CD4-positive, alpha-beta T cell treated with Interleukin-15 for 1 hour (primary cell): ENCODE results near the gene MEIS1.

Source experiments
- DNase-seq: peaks from one replicate; pipeline ENCODE4 v3.0.0-alpha.2; 2020

The MEIS1 gene

GRCh38 chr2:66445076-66445924, 10.4 kb downstream of the MEIS1 start:
- no peak for DNase-seq

DNA sequence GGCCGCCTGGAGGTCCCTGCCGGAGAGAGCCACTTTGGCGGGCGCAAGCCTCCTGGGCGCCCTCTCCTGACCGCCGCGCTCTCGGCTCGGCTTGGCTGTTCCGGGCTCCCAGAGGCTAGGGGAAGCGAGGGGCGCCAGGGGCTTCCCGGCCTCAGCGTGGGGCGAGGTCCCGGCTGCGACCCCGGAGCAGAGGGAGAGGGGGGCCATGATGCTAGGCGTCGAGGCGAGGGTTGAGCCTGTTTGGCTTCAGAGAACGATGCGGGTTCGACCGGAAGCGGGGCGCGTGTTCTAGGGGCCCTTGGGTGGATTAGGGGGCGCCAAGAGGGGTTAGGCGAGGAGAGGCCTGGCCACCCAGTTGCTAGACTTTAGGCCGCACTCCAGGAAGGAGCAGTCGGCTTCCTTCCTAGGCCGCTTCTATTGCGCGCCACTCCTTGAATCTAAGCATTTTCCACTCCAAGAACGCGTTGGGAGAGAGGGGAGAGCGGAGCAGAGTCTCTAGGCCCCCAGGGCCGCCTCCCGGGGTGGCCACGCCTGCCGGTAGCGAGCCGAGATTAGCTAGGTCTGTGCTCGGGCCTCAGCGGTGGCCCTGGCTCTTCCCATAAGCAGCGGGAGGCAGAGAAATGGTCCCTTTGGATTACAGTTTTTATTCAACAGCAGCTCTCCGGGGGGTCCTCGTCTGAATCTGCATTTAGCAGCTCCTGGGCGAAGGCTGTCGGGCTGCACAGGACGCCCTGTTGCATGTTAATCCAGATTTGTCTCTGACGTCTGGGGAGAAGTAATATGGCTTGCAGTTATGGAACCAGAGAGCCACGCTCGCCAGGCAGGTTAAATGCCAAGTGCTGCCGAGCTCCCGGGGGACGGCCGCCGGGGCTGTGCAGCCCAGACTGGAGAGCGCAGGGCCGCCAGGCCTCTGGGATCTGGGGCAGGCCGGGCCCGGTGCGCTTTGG, 11.3 kb downstream of the MEIS1 start:
- no peak for DNase-seq

- no peak for DNase-seq
These were observed 12.0 kb downstream of the MEIS1 start for GRCh38 chr2:66446941-66447340.

GRCh38 chr2:66447677-66448076, 12.8 kb downstream of the MEIS1 start:
- DNase-seq, result no peak

DNA sequence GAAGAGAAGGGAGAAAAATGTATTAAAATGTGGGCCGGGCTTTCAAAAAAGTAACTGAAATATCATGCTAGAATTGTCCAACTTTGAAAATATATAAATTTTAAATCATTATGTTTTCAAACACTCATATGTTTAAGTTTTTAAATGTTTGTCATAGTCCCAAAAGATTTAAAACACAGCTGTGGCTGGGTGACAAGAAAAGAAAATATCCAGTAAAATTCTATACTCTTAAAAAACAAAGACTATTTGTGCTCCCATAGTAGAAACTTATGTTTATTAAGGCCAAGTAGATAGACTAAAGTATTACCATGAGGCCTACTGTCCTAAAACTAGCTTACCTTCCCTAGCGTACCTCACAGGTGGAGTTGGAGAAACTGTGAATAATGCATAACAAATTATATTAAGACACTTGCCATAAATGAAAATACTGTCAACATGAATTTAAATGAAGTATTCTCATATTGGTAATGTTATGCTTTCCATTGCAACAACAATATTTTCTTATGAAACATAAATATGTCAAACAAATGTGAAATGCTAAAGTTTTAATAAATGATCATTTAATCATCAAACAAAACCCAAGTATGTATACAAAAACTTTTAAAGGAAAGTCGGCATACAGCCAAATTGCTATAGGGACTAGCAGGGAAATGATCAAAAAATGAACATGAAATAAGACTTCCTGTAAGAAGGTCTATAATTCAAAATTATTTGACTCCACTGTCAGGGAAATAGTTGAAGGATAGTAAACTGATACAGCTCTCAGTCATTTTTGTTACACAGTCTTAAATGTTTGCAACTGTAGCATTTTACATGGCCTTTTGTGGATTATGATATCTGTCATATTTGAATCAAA, 13.4 kb downstream of the MEIS1 start:
- DNase-seq, result no peak

DNA sequence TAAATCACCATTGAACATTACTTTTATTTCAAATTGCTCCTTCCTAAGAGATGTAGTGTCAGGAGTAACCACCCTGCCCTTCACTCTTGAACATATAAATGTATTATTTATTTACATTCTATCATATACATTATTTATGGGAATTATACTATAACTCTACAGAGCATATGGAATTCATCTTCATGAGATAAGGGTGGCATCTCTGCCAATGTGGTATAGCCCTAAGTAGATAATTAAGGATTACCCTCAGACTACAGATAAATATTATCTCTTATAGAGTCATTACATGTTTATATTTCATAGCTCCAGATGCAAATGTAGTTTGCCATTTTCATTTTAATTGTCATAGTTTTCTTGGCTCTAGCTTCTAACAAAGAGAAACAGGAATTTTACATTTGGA, 17.3 kb downstream of the MEIS1 start:
- DNase-seq, result no peak

DNA sequence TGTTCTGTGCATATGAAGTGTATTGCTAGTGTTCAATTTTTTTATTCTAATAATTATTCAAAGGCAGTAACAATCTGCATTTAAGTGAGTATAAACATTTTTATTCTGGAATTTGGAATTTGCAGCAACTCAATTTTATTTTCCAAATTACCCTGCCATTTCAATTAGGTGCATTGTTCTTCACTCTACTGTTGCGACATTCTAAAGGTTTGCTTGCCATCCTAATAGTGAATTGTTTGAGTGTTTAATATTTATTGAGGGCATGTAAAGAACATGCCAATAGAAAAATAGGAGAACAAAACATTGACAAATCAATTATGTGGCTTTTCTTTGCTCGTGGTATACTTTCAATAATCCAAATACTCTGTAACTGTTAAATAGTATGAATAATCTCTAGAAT, 18.0 kb downstream of the MEIS1 start:
- DNase-seq, result no peak

DNA sequence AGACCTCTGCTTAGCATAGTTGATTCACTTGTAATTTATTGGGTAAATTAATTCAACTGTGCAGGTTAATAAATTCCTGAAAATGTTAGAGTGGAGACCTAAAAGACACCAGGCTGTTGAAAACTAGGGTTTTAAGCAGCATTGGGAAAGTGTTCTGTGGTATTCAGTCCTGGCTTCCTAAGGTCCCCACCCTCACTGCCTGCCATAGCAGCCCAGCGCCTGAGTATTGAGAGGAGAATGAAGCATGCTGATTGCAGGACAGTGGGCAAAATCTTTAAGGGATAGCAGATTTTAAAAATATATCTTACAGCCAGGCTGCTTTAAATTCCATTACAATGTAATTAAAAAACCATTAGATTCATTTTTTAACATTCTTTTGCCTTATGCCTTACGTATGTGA, 20.6 kb downstream of the MEIS1 start:
- no peak for DNase-seq

- no peak for DNase-seq
These were observed 21.5 kb downstream of the MEIS1 start for GRCh38 chr2:66456183-66457041.

- no peak for DNase-seq
These were observed 22.6 kb downstream of the MEIS1 start for GRCh38 chr2:66457545-66457944.

DNA sequence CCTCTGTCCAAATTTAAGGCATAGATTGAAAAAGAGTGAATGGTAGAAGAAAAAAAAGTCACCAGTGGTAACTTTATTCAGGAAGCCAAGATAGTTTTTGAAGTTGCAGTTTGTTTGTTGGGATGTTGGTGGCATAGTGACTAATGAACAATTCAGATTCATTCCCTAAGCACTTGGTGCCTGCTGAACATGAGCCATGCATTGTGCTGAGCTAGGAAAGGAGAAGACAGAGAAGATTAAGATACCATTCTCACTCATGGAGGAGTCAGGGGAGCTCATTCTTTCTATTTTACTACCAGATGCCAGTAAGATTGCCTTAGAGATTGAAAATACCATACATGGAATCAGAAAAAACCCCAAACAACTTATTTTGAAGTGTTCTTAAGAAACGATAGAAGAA, 25.1 kb downstream of the MEIS1 start:
- no peak for DNase-seq

DNA sequence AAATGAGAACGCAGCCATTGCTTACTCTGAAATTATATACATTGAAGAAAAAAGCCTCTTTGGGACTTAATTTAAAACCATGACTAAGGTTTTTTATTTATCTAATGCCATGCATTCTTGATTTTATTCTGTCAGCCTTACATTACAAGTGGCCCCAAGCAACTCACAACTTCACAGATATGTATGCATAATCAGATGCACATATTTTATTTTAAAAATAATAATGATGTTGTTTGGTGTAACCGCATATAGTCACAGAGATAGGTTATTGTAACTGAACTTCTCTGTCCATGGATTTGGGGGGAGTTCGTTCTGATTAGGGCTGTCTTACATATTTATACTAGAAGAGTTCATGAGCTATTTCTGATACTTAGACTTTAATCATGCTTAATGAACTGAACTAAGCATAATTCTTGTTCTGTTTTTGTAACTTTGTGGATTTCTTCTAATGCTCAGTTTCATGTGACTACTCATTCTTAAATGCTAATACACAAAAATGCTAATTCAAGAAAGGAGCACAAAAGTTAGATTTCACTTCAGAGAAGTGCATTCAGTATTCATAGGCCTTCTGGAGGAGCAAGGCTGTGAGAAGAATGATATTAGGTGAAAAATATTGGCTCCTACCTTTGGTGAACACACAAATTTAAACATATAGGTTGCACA, 26.2 kb downstream of the MEIS1 start:
- no peak for DNase-seq

- DNase-seq, result no peak
These were observed 27.0 kb downstream of the MEIS1 start for GRCh38 chr2:66461664-66462500.

DNA sequence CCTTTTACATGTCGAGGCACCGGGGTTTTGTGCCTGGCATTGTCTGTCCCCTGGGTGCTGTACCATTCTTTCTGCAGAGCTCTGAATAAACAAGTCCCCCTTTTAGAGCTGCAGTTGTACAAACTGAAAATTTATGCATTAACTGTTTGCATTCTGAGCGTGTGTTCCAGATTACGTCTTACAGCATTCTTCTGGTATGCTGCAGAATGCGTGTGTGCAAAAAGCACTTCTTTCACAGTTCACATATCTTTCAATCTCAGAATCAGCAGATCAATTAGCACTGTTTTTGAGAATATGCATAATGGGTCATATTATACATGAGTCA, 27.5 kb downstream of the MEIS1 start:
- DNase-seq, result no peak

- DNase-seq, result no peak
These were observed 28.4 kb downstream of the MEIS1 start for GRCh38 chr2:66463206-66463755.

DNA sequence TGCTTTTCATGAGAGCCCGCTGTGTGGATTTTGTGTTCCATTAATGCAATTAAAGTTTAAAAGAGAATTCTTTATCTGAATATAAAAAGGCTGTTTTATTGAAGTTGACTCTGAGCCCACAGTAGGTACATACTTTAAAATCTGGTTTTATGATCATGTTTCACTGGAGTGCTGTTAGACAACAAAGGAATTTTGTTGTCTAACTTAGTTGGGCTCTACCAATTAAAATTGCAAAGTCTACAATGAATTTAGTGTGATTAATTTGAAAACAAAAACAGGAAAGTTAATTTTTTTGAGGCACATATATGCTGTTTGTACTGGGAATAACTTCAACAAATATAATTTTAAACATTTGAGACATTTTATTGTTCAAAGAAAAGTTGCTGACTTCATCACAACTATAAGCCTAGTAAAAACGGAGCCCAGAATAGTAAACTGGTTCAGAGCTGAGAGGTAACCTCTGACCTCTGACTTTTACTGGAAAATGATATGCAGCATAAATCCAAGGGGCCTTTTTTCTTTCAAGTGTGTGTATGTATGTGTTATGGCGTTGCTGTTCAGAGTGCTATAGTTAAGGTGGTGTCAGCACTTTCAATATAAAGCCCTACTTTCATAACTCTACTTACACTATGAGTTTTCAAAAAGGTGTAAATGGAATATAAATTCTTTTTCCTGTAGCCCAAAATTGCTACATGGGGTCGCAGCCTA, 30.2 kb downstream of the MEIS1 start:
- DNase-seq, result no peak

GRCh38 chr2:66466433-66466832, 31.5 kb downstream of the MEIS1 start:
- no peak for DNase-seq

GRCh38 chr2:66467718-66468117, 32.8 kb downstream of the MEIS1 start:
- DNase-seq, result no peak

GRCh38 chr2:66469214-66469902, 34.4 kb downstream of the MEIS1 start:
- no peak for DNase-seq
